Measurements from ENCODE around the gene CNTNAP5. TPM values are rescaled to one million over a fixed set of nuclear protein-coding genes. Genes with fewer than 3 reads are reported as not detected.

The CNTNAP5 gene
- total RNA-seq, 1 donor from 2014 or later = not detected

- Histone ChIP-seq H3K27me3 (ENCODE audit: control insufficient read depth, insufficient read depth, low read length) (no peaks in the 10 kb centered on the region), H3K36me3 (ENCODE audit: control insufficient read depth, insufficient read depth, low read length) (no peaks in the 10 kb centered on the region), H3K4me3 (ENCODE audit: low read depth, low read length) (no peak overlapping the region)
- TF ChIP-seq CTCF (IDR thresholded peaks at IDR 0.05; ENCODE audit: insufficient read depth, low read length, poor library complexity, severe bottlenecking) = no peak
- no peak for DNase-seq (ENCODE audit: low read depth)
Measured at GRCh38 chr2:124874676-124875075, 849.6 kb downstream of the CNTNAP5 start.

- DNase-seq (ENCODE audit: low read depth) = no peak
- H3K36me3 ChIP-seq (ENCODE audit: control insufficient read depth, insufficient read depth, low read length) = no peaks in the 10 kb centered on the region
- TF ChIP-seq CTCF (IDR thresholded peaks at IDR 0.05; ENCODE audit: insufficient read depth, low read length, poor library complexity, severe bottlenecking) = no peak
- no peak overlapping the region for H3K4me3 ChIP-seq (ENCODE audit: low read depth, low read length)
- no peaks in the 10 kb centered on the region for H3K27me3 ChIP-seq (ENCODE audit: control insufficient read depth, insufficient read depth, low read length)
Measured at GRCh38 chr2:124875627-124876244, 850.6 kb downstream of the CNTNAP5 start.

- Histone ChIP-seq H3K36me3 (ENCODE audit: control insufficient read depth, insufficient read depth, low read length) (no peaks in the 10 kb centered on the region), H3K27me3 (ENCODE audit: control insufficient read depth, insufficient read depth, low read length) (no peaks in the 10 kb centered on the region), H3K4me3 (ENCODE audit: low read depth, low read length) (no peak overlapping the region)
- no peak for DNase-seq (ENCODE audit: low read depth)
- no peak for TF ChIP-seq CTCF (IDR thresholded peaks at IDR 0.05; ENCODE audit: insufficient read depth, low read length, poor library complexity, severe bottlenecking)
Measured at GRCh38 chr2:124877141-124877577, 852.1 kb downstream of the CNTNAP5 start.

GRCh38 chr2:124879640-124880039 is 854.6 kb downstream of the CNTNAP5 start:
- no peak for TF ChIP-seq CTCF (IDR thresholded peaks at IDR 0.05; ENCODE audit: insufficient read depth, low read length, poor library complexity, severe bottlenecking)
- Histone ChIP-seq H3K4me3 (ENCODE audit: low read depth, low read length) (no peak overlapping the region), H3K27me3 (ENCODE audit: control insufficient read depth, insufficient read depth, low read length) (no peaks in the 10 kb centered on the region), H3K36me3 (ENCODE audit: control insufficient read depth, insufficient read depth, low read length) (no peaks in the 10 kb centered on the region)
- DNase-seq (ENCODE audit: low read depth) = no peak

- Histone ChIP-seq H3K4me3 (ENCODE audit: low read depth, low read length) (no peak overlapping the region), H3K27me3 (ENCODE audit: control insufficient read depth, insufficient read depth, low read length) (no peaks in the 10 kb centered on the region), H3K36me3 (ENCODE audit: control insufficient read depth, insufficient read depth, low read length) (no peaks in the 10 kb centered on the region)
- no peak for DNase-seq (ENCODE audit: low read depth)
- TF ChIP-seq CTCF (IDR thresholded peaks at IDR 0.05; ENCODE audit: insufficient read depth, low read length, poor library complexity, severe bottlenecking) = no peak
Measured at GRCh38 chr2:124880995-124881394, 855.9 kb downstream of the CNTNAP5 start.

GRCh38 chr2:124882423-124882822 is 857.3 kb downstream of the CNTNAP5 start:
- no peak for DNase-seq (ENCODE audit: low read depth)
- H3K4me3 ChIP-seq (ENCODE audit: low read depth, low read length) = no peak overlapping the region
- H3K36me3 ChIP-seq (ENCODE audit: control insufficient read depth, insufficient read depth, low read length) = no peaks in the 10 kb centered on the region
- no peak for TF ChIP-seq CTCF (IDR thresholded peaks at IDR 0.05; ENCODE audit: insufficient read depth, low read length, poor library complexity, severe bottlenecking)
- H3K27me3 ChIP-seq (ENCODE audit: control insufficient read depth, insufficient read depth, low read length) = no peaks in the 10 kb centered on the region

All from kidney epithelial cell (primary cell).